Stimulated activated CD8-positive, alpha-beta memory T cell treated with anti-CD3 and anti-CD28 coated beads, Interleukin-15, amount 100 ng/mL, for 1 hour (primary cell): Measurements from ENCODE around the gene FOXS1.

ENCODE experiments used
- DNase-seq: peaks from one replicate; pipeline ENCODE4 v3.0.0-alpha.2; 2020; ENCODE audit warnings: low read depth

The FOXS1 gene

DNA sequence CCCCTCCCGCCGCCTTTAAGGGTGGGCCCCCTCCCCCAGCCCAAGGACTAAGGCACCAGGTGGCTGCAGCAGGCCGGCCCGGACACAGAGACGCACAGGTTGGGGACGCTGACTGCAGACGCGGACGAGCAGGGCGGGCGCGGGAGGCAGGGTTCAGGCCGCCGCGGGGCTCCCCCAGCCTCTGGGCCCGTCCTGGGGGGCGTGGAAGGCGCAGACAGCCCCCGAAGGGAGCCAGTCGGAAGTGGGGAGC is 15.7 kb upstream of the FOXS1 start:
- no peak for DNase-seq

DNA sequence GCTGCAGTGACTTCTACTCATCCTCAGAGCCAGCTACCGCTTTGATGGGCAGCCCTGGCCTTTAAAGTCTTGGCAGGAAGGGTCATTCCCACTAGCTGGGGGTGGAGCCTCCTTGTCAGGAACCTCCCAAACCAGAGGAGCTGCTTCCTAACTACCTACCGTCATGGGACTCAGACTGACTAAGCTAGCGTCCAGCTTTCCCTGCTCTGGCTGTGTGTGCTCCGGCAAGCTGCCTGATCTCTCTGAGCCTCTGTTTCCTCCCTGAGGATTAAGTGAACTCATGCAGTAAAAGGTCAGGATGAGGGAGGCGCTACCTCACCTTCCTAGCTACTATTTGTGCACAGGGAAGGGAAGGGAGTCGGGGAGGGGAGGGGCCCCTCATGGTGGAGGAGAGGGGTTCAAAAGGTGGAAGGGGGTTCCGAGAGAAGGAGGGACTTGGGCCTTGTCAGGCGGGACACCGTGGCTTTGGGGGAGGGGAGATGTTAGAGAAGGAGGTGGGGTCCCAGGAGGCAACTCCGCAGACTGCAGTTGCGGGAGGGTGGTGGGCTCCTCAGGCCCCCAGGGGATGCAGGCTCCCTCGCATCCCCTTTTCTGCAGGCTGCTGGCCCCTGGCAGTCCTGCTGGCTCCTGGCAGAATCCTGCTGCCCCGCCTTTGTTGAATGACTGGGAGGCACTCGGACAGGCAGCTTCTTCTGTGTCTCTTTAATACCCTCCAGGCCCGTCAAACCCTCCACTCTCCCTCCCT is 15.2 kb upstream of the FOXS1 start:
- DNase-seq: no peak

DNA sequence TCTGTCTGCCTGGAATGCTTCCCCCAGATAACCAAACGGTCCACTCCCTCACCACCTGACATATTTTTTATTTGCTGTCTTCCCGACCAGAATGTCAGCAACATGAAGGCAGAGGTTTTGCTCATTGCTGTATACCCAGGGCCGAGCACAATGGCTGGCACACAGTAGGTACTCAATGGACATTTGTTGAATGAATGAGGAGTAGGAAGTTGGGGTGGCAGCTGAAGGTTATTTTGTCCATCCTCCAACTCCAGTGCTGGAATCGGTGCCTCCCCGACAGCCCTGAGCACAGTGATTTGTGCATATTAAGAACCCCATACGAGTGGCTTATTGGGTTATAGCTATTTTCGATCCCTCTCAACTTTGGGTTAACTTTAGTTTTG is 14.6 kb upstream of the FOXS1 start:
- no peak for DNase-seq

DNA sequence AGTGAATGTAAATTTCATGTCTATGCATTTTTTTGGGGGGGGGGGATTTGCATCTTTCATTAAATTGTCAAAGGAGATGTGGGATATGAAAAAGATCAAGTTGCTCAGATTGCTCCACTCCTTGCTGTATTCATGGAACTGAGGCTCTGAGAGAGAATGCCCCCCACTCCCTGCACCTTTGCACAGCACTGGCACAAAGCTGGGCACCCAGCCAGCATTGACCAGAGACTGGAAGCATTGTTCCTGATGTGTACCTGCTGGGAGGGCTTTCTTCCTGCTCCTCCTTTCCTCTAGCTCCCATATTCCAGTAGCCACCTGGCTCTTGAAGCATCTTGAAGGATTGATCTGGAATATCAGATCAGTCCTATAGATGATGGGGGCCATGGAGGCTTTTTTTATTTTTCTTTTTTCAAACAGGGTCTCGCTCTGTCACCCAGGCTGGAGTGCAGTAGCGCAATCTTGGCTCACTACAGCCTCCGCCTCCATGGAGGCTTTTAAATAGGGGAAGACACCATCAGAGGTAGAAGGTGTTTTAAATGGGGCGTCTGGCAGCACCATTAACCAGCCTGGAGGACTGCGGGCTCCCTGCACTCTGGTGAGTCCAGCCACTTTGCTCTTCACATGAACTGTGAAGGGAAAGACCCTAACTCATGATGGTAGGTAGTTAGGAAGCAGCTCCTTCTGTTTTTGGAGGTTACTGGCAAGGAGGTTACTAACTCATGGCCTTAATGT is 14.0 kb upstream of the FOXS1 start:
- no peak for DNase-seq

DNA sequence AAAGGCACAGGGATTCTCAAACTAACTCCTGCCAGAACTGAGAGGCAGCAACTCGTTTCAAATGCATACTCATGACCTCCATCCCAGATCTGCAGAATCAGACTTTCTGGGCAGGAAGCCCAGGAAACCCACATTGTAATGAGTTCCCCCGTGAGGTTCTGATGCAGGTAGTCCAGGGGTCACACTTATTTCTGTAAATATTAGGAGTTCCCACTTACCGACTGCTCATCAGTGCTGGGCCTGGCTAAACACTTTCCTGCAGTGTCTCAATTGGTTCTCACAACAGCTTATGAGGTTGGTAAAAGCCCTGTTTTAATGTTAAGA is 13.3 kb upstream of the FOXS1 start:
- DNase-seq: no peak

DNA sequence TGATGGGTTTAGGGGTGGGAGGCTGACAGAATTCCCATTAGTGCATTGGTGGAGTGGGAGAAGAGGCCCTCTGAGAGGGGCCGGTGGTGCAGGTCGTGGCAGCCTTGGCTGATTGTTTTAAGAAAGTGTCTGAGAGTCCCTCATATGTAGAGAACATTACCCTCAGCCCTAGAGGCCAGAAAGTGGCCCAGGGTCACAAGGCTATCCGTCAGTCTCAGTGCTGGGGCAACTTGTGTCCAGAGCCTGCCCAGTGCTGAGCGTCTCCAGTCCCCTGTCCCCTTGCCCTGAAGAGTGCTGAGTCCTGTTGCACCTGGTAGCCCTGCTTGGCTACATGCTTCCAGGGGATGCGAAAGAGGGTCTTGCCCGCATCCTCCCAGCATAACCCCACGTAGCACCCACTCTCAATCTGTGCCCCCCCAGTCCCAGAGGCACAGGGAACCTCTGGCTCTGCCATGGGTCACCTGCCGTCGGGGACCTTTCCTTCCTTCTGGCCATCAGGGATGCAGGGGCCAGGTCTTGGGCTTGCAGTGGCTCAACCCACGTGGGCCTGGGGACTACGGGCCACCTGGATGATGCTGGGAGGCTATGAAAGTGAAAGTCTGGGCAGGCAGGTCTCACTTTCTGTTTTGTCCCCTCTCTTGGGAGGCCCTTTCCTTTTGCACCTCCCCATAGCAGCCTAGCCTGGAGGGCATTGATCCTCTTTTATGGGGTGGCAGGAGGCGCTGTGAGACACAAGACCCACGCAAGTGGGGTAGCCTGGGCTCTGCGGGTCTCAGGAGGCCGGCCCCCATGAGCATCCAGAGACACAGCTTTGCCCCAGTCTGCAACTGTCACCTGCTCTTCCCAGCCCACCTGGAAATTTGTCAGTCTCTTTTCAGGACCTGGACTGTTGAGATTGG is 12.7 kb upstream of the FOXS1 start:
- DNase-seq: no peak

DNA sequence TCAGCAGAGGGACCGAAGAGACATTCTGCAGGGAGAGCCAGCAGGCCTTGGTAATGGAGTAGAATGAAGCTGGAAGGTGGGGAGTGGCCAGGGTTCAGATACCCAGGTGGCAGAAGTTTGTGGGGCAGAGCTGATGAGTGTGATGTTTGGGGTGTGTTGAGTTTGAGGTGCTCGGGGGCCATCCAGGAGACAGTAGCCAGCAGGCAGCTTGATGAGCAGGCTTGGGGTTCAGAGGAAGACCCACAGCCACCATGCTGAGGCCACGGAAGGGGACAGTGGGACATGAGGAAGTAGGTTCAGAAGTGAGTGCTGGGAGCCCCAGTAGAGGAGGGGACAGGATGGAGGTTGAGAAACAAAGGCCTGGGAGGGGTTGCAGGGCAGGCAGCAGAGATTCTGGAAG is 11.1 kb upstream of the FOXS1 start:
- no peak for DNase-seq

DNA sequence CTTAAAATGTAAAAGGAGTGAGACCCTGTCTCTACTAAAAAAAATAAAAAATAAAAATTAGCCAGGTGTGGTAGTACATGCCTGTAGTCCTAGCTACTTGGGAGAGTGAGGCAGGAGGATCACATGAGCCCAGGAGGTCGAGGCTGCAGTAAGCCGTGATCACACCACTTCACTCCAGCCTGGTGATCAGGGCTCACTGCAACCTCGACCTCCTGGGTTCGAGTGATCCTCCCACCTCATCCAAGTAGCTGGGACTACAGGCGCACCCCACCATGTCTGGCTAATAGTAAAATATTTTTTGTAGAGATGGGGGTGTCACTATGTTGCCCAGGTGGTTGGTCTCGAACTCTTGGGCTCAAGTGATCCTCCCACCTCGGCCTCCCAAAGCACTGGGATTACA is 8.1 kb upstream of the FOXS1 start:
- DNase-seq: no peak

DNA sequence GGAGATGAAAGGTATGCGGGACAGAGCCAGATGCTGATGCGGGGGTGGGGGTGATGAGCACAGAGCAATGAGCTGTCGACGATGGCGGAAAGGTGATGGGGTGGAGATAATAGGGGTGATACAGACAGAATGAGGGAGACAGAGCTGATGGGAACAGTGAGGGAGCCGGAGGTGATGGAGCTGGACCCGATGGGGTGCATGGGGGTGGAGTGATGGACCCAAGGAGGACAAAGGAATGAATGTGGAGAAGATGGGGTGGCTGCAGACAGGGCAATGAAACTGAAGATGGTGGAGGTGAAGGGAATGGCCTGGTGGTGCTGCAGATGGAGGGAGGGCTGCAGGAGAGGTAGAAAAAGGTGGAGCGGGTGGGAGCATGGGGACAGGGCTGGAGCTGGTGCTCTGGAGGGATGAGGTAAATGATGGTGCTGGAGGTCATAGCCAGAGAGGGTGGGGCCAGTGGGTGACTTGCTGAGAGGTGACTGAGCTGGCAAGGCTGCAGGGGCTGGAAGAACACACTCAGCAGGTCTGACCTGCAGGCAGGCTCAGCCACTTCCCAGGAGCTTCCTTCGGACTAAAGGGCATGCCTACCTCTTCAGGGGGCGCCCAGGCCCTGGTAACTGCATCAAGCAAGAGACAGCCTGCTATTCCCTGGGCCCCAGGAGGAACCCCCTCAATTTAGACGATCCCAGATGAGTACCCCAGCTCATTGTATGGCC is 6.0 kb upstream of the FOXS1 start:
- DNase-seq: no peak

DNA sequence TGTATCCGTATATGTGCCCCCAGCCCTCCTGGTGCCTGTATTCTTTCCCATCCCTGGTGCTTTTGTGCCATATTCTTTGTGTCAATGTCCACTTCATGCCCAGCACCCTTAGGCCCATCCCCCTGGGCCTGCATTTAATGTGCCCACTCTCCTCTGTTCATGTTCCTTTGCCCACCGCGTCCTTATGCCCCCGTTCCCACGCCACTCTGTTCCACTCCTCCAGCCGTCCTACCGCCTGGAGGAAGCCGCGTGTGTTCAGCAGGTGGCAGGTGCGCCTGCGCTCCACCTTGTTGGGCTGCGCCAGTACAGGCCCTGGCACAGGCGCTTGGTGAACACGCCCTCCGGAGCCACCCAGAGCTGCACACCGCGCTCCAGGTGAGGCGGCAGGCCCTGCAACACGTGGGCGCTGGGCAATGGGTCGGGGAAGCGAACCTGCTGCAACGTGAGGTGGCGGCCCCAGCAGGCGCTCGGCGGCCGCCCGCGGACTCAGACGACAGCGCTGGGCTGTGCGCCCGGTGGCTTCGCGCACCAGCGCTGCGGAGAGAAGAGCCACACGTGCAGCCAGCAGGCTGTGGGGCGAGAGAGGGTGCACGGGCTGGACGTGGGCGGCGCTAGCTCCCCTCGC is 4.0 kb upstream of the FOXS1 start:
- no peak for DNase-seq

DNA sequence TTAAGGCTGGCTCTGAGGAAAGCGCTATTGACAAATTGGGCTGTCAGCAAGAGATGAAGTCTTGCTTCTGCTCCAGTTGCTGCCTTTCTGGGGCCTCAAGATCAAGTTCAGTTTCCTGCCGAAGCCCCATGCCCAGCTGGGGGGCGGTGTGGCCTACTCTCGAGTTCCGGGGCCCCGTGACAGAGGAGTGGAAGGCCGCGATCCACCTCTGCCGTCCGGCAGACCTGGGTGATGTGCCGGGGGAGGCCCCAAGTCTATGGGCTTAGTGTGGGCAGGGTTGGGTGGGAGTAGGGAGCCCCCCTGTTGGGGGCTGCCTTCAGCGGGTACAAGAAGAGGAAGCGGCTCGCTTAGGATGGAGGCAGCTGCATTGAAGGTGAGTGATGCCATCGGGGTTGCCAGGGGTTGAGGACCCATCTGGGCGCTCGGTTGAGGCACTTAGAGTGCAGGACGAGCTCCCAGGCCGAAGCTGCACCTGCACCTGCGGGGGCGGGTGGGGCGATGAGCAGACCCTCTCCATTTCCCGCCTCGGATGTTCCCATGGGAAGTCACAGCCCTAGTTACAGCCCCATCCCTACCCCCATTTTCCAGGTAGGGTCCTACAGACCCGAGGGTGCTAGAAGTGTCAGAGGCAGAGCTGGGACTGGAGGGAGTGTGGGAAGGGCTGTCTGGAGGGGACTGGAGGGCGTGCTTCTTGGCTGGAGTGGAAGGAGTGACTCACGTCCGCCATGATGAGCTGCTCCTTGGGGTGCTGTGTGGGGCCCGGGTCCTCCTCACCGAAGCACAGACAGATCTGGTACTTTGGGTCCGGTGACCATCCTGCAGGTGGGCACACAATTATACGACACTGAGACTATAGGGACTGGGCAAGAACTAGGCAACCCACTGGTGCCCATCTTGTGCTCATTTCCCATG is 2.9 kb upstream of the FOXS1 start:
- no peak for DNase-seq

DNA sequence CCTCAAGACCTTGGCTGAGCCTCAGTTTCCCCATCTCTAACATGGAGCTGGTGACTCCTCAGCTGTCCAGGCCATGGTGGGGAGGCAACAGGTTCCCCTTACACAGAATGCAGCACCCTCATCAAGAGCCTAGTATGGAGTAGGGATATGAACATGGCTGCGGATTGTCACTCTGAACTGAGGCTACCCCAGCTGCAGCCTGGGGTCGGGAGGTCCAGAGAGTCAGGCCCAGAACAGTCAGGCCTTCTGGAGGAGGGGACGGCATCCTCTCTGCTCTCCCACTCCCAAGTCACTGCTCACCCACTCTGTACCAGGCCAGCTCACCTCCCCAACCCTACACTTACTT is 1.4 kb upstream of the FOXS1 start:
- DNase-seq: no peak

DNA sequence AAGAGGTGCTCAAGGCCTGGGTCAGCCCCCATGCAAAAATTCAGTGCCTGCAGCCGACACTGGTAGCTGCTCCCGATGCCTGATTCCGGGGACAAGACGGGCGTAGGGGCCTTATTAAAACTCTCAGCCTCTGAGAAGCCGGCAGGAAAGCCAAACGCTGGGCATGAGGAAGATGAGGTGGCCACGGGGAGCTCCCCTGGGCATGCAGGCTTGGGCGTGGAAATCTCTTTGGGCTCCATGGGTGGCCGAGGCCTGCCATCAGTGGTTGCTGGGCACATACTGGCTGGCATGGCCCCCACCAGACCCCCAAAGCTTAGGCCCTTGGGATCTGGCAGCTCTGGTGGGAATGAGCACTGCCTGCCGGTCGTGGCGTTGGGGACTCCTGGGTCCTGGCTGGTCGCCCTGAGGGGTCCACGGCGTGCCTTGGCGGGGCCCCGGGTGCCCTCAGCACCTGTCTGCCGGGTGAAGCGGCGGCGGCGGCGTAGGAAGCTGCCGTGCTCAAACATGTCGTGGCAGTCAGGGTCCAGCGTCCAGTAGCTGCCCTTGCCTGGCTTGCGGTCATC is 586 bp downstream of the FOXS1 start:
- DNase-seq: no peak

DNA sequence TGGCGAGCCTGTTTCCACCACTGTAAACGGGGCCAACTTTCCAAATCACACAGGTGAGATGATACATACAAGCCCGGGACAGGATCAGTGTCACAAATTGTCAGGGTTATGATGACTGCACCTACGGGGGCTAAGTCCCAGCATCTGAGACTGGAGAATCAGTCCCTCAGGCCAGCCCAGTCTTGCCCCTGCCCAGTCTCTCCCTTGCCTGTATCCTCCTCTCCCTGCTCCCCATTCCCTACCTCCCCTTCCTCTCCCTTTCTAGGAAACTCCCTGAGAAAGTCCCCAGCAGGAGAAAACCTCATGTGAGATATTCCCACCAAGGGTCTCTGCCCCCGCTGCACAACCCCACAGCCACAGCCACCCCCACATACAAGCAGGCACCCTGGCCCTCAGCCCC is 1.5 kb downstream of the FOXS1 start:
- DNase-seq: no peak

DNA sequence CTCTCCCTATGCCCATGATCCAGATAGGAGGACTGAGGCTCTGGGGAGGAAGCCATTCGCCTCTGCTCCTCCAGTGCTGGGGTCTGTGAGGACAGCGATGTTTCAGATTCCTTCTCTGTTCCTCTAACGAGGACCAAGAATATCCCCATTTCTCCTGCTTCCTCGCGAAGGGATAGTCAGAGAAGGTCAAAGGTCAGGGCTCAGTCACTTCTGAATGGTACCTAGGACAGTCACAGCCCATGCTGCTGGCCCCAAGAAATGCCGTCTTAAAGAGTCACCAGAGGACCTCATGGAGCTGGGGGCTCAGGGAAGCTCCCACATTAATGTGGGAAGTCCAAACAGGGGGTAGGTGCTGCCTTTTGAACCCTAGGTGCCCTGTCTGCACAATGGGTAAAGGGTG is 2.1 kb downstream of the FOXS1 start:
- DNase-seq: no peak

DNA sequence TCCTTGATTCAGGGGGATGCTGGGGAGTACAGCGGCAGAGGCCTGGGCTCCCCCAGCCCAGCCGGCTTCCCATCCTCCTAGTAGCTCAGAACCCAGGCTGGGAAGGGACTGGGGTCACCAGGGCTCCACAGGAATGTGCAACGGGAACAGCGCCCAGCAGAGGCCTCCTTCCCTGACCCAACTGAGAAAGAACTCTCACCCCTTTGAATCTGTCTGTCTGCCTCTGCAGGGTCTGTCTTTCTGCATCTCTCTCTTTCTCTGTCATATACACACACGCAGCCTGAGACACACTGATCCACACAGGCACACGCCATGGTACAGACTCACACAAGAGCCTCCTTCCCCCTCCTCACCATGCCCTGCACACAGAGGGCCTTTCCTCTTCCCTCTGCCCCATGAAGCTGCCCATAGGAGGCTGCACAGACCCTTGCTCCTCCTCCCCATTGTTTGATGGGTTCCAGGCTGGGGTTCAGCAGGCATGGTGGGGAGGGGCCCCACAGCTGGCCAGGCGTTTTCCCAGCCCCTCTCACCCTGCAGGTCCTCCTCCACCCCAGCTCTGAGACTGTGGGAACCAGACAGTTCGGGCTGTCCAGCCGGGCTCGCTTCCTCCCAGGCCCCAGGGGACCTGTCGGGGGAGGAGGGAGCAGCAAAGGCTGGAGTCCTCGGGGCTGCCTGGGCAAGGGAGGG is 2.8 kb downstream of the FOXS1 start:
- no peak for DNase-seq

DNA sequence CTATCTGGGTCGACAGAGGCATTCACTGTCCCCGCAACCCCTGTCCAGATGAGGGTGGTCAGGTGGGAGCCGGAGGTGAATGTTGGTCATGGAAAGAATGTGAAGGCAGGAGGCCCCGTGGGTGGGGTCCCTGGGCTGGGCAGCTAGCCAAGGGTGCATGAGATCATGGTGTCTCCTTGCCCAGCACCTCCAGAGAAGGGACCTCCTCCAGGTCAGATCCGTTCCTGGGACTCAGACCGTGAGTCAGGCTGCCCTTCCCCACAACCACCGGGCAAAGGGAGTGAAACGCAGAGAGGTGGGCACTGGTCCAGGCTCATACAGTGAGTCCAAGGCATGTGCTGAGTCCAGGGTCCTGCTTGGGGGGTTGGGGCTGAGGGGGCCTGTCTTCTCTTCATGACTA is 3.5 kb downstream of the FOXS1 start:
- no peak for DNase-seq

DNA sequence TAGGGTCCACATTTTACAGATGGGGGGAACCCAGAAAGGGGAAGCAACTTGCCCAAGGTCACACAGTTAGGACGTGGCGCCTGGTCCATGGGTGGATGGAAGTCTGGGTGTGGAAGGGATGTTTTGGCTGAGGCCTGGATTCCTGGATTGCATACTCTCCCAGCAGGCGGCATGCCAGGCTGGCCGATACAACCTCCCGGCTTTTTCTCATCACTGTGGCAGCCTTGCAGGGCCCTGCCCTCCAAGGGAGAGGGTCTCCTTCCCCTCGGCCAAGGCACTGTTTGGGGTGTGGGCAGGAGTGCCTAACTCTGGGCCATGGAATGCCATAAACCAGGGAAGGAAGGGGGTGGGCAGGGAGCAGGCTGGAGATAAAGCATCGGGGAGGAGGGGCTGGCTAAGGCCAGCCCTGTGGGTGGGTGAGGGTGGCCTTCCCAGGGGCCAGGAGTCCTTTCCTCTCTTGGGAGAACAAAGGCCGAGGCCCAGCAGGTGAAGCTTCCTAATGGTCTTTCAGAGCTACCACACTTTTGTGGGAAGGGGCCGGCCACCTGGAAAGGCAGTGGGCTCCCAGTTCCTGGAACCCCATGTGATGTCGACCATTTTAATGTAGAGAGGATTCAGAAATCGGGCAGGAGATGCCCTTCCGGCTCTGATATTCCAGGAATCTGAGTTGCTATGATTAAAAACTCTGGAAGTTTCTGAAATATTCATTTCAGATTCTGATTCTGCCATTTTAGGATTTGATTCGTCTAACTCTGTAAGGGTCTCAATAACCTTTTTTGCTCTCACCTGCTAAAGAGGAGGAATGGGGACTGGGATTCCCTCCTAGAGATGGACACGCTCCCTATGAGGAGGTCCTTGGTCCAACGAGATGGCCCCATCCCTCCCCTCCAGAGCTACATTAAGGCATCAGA is 4.2 kb downstream of the FOXS1 start:
- no peak for DNase-seq

DNA sequence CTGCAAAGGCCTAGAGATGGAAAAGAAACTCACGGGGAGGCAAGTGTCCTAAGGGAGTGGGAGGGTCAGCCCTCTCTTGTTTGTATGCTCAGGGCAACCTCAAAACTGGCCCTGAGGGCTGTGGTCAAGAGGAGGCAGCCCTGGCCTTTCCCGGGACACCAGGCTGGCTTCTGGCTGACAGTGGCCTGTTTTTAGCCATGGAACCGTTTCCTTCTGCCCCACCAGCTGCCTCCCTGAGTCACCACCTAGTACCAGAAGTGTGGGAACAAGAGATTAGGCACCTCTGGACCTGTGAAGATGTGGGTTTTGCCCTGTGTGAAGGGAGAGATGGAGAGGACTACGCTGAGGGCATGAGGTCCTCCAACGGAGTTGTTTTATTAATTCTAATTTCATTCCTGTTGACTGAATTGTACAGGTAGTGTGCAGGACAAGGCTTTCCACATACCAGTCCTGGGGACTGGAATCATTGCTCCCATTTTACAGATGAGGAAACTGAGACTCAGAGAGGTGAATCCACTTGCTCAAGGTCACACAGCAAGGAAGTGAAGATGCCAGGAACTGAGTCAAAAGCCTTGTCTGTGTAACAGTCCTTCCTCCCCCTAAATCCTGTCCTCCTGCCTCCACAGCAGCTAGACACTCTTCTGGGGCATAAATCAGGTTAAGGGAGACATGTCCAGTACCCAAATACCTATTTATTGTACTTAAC is 5.5 kb downstream of the FOXS1 start:
- DNase-seq: no peak
